Glomerular visceral epithelial cell (primary cell): ENCODE data around the gene NAXD.
A peak's percentile ranks its signal among the peaks of the same experiment; 100 is the strongest.
"Not testable (repeated sequence)": the region's sequence is repeated elsewhere in the genome, so short reads cannot be mapped to it uniquely, and the experiment has no call there.

Experiments
- DNase-seq: peaks from one replicate; pipeline ENCODE4 v3.0.0-alpha.2; 2016; ENCODE audit errors: extremely low spot score

Gene NAXD

GRCh38 chr13:110615322-110616102 lies at the start of gene NAXD:
Gene NAXD, plus strand, starts transcription at chr13:110615545. Its CDS starts 57 bp downstream, at chr13:110615602.
- peak; percentile 94 for DNase-seq

- no peak for DNase-seq
Measured at GRCh38 chr13:110566171-110566570, 49.2 kb upstream of the NAXD start.

GRCh38 chr13:110568612-110569011 lies 46.7 kb upstream of the NAXD start:
- DNase-seq, result no peak

- not testable (repeated sequence) for DNase-seq
Measured at GRCh38 chr13:110569962-110570361, 45.4 kb upstream of the NAXD start.

DNA sequence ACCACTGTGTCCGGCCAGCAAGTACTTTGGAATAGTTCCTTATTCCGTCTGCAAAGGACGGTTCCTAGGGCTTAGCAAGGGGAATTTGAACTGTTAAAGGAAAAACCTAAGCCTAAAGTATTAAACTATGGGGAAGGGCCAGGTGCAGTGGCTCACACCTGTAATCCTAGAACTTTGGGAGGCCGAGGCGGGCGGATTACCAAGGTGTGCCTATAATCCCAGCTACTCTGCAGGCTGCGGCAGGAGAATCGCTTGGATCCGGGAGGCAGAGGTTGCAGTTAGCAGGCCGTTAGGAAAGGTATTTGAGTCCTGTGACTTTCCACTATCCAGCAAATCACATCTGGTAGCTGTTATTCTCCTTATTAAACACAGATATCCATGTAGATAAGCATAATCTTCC lies 44.5 kb upstream of the NAXD start:
- DNase-seq, result no peak

GRCh38 chr13:110571896-110572777 lies 43.2 kb upstream of the NAXD start:
- no peak for DNase-seq

DNA sequence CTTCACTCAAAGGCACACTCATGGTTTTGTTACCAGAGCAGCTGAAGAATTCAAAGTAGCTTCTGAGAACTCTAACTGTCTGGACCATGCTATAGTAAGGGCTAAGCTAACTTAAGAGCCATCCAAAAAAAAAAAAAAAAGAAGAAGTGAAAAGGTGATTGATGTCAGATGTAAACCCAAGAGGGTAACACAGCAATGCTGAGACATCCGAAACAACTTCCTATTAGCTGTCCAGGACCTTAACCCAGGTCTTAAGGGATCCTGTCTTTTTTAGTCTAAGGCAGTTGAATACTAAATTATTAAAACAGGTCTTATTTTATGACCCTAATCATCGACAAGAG lies 42.6 kb upstream of the NAXD start:
- DNase-seq, result no peak

DNA sequence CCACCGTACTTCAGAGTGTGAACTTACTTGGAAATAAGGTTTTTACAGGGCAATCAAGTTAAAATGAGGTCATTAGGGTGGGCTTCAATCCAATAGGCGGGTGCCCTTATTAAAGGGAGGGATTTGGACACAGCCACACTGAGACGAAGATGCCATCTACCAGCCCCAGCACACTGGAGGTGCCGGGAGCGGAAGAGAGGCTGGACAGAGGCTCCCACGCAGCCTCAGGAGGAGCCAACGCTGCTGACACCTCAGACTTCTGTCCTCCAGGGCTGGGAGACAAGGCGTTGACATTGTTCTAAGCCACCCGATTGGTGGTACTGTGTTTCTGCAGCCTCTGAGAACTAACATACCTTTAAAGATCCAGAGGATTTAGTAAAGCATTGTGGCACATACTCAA lies 41.2 kb upstream of the NAXD start:
- no peak for DNase-seq

- DNase-seq, result peak; percentile 21
Measured at GRCh38 chr13:110575322-110576069, 39.8 kb upstream of the NAXD start.

DNA sequence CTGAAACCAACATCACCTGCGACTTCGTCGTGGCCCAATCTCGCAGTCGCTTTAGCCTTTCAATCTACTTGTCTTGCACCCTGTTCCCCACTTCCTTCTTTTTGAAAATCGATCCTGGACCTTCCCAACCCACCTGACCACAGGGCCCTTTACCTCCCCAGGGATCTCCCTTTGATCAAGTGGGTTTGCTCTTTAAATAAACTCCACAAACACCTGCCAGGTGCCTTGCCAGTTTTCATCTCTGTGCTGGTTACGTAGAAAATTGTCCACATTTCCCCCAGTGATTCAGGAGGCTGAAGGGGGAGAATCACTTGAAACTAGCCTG lies 39.3 kb upstream of the NAXD start:
- no peak for DNase-seq

- DNase-seq, result no peak
Measured at GRCh38 chr13:110576736-110577476, 38.4 kb upstream of the NAXD start.

GRCh38 chr13:110578363-110578762 lies 37.0 kb upstream of the NAXD start:
- no peak for DNase-seq

GRCh38 chr13:110580800-110581199 lies 34.5 kb upstream of the NAXD start:
- no peak for DNase-seq

DNA sequence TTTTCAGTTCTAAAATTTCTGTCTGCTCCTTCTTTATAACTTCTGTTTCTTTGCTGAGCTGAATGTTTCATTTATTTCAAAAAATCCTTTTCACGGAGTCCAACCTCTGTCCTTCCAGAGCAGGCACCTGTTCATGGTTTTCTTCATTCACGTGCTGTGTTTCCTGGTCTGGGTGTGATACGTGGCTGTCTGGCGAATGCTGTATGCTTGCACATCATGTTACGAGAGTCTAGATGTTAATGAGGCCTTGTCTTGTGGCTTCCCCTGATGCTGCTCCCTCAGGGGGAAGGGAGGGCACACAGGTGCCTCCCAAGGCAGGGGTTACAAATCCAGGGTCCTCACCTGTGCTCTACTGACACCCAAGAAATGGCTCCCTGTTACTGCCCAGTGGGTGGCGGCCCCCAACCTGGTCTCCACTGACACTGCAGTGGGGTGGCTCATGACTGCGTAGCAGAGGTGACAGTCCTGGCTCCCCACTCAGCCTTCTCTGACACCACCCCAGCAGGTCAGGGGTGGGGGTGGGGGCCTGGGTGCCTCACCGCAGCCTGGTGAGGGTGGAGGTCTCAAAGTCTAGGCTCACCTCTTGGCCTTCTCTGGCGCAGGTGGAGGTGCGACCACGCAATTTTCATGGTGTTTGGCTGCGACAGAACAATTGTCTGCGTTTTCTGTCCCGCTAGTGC lies 33.7 kb upstream of the NAXD start:
- no peak for DNase-seq

DNA sequence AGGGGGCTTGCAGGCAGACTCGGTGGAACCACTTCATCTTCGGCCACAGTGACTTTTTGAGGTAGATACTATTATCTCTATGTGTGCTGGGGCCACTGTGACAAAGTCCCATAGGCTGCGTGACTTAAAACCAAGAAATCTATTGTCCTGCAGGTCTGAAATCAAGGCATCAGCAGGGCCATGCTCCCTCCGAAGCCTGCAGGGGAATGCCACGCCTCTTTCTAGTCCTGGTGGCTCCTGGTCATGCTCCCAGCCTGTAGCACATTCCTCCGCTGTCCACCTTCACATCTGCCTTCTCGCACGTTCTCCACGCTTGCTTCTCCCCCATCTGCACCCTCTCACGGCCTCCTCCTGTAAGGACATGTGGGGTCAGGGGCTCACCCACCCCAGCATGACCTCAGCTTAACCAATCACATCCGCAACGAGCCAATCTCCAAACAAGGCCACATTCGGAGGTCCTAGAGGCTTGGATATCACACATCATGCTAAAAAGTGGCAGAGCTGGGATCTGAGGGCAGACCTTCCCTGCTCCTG lies 32.9 kb upstream of the NAXD start:
- DNase-seq, result no peak

- DNase-seq, result no peak
Measured at GRCh38 chr13:110583178-110583865, 32.0 kb upstream of the NAXD start.

DNA sequence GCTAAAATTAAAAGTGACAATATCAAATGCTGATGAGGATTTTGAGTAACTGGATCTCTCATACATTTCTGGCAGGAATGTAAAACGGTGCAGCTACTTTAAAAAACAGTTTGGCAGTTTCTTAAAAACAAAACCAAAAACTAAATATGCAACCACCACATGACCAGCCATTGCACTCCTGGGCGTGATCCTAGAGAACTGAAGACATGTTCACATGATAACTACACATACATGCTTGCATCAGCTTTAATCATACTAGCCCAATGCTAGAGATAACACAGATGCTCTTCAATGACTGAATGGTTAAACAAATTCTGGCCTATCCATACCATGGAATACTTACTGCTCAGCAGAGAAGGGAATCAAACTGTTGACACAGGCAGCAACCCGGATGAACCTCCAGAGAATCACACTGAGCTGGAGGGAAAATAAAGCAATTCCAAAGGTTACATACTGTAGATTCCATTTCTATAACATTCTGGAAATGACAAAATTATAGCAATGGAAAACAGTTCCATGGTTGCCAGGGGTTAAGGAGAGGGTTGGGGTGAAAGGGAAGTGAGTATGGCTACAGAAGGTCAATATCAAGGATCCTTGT lies 25.5 kb upstream of the NAXD start:
- no peak for DNase-seq

- DNase-seq, result no peak
Measured at GRCh38 chr13:110590577-110590976, 24.8 kb upstream of the NAXD start.

DNA sequence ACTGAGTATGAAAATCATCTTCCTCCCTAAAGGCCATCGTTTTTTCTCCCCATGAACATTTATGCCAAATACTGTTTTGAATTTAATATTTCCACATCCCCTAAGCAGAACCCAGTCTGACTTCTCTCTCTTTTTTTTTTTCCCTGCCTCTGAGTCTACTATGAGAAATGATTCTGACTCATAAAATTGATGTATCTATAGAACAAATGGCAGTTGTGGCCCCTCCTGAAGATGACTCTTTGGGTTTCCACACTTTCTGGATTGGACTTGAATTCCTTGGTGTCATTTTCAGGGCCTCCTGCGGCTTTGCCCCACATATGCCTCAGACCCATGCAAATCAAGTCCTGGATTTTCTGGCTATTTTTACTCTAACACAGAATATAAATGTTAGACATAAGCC lies 22.7 kb upstream of the NAXD start:
- no peak for DNase-seq
